AG04449 (cell line): ENCODE measurements around the gene FAM221B.

ENCODE experiments used
- CTCF ChIA-PET: fragments of 350-600 bp; formaldehyde crosslinking; extraction: SDS; loops from one replicate; lab custom pipeline; 2021; ENCODE audit warnings: antibody characterized with exemption; lab: Yijun Ruan, JAX
- POLR2A ChIA-PET: fragments of 400-600, 350-600 bp; formaldehyde crosslinking; extraction: SDS; loops from one replicate; lab custom pipeline; 2020; ENCODE audit warnings: antibody characterized with exemption, inconsistent platforms; lab: Yijun Ruan, JAX
- DNase-seq: peaks from one replicate; pipeline ENCODE4 v3.0.0-alpha.2; 2010; ENCODE audit warnings: low read depth, low spot score
- H3K4me3 ChIP-seq: 2 replicates; pipeline ENCODE4 v1.5.1; 2011; ENCODE audit warnings: low read depth, mild to moderate bottlenecking, control low read depth, low read length
- TF ChIP-seq, protein P1 (sequence below): IDR thresholded peaks from one replicate; pipeline ENCODE4 v1.5.1; 2011; ENCODE audit warnings: mild to moderate bottlenecking, moderate library complexity, low read length, control low read depth, inconsistent platforms; ENCODE audit not compliant: insufficient read depth; ENCODE audit errors: missing control alignments

Gene FAM221B

GRCh38 chr9:35852876-35853865 is 24.6 kb upstream of the FAM221B start:
- TF ChIP-seq, protein P1, sequence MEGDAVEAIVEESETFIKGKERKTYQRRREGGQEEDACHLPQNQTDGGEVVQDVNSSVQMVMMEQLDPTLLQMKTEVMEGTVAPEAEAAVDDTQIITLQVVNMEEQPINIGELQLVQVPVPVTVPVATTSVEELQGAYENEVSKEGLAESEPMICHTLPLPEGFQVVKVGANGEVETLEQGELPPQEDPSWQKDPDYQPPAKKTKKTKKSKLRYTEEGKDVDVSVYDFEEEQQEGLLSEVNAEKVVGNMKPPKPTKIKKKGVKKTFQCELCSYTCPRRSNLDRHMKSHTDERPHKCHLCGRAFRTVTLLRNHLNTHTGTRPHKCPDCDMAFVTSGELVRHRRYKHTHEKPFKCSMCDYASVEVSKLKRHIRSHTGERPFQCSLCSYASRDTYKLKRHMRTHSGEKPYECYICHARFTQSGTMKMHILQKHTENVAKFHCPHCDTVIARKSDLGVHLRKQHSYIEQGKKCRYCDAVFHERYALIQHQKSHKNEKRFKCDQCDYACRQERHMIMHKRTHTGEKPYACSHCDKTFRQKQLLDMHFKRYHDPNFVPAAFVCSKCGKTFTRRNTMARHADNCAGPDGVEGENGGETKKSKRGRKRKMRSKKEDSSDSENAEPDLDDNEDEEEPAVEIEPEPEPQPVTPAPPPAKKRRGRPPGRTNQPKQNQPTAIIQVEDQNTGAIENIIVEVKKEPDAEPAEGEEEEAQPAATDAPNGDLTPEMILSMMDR, result no peak
- DNase-seq, result no peak
- H3K4me3 ChIP-seq, result no peak overlapping the region
- POLR2A ChIA-PET, result no interaction called here
- CTCF ChIA-PET, result interaction anchor here (1.5 to 4.4 kb wide), 2 partner anchors 27 to 29 kb away, joined by 9 to 16 read pairs; no protein-coding TSS in a partner anchor

GRCh38 chr9:35852267-35852815 is 23.8 kb upstream of the FAM221B start:
- ChIA-PET CTCF (interaction anchor here (1.5 to 4.4 kb wide), 3 partner anchors 26 to 62 kb away, joined by 7 to 16 read pairs (median 9); no protein-coding TSS in a partner anchor), POLR2A (no interaction called here)
- TF ChIP-seq, protein P1, result no peak
- no peak overlapping the region for H3K4me3 ChIP-seq
- no peak for DNase-seq

DNA sequence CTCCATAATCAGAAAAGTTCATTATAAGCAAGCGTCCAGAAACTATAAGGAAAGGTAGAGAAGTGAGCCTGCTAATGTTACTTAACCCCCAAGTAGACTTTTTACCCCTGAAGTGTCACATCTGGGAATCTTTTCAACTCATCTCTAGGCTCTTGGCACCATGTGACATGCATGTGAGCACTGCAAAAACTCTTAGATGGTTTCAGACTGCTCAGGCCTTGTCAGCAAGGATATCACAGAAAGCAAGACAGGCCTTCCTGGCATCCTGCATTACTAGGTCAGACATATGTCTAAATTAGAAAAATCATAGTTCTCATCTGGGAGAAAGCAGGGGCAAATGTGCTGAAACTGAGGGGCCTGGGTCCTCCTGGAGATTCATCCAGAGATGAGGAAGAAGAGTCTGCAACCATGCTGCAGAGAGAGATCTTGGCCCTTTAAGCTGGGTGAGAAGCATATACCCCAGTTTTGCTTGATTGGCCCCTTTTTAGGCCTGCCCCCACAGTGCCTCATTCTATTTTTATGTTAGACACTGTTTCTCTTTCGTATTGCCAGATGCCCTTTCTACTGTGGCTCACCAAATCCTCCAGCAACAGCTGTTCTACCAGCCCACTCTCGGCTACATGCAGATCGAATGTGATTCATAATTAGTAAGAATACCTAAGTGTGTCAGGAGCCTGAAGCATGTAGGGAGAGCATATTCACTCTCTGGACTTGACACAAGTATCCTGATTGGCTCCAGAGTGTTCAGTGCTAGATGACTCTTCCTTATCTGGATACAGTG is 19.4 kb upstream of the FAM221B start:
- DNase-seq, result peak; percentile 78
- no peak overlapping the region for H3K4me3 ChIP-seq
- CTCF ChIA-PET, result interaction anchor here (0.9 to 2.6 kb wide), 4 partner anchors 10 to 34 kb away, joined by 4 to 15 read pairs (median 4); no protein-coding TSS in a partner anchor

DNA sequence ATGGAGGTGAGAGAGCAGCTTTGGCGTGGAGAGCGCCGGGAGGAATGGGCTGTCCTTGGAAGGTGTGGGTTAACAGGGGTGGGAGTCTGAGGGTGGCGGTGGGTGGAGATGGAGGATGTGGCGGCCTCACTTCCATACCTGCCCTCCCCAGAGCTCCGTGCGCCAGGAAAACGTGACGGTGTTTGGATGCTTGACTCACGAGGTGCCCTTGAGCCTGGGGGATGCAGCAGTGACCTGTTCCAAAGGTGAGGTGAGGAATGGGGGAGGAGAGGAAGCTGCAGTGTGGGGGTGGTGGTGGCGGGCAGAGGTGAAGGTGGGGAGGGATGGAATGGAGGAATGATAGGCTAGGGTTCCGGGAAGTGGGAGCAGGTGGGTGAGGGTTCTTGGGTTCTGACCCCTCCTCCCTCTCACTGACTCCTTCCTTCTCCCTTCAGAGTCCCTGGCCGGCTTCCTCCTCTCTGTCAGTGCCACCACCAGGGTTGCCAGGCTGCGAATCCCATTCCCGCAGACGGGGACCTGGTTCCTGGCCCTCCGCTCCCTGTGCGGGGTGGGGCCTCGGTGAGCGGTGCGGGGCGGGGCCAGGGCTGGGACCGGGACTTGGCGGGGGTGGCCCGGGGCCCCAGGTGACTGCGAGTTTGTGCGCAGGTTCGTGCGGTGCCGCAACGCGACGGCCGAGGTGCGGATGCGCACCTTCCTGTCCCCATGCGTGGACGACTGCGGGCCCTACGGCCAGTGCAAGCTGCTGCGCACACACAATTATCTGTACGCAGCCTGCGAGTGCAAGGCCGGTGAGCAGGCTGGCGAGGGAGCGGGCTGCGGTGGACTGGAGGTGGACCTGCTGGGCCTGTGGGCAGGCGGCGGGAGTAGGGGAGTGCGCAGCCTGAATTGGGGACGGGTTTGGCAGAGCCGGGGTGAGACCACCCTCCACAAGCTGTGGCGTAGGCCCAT is 17.6 kb upstream of the FAM221B start:
- POLR2A ChIA-PET, result no interaction called here
- CTCF ChIA-PET, result interaction anchor here (0.6 to 3.1 kb wide), 10 partner anchors 10 to 269 kb away, joined by 3 to 12 read pairs (median 6); partner anchors contain the start of gene HINT2
- no peak overlapping the region for H3K4me3 ChIP-seq
- no peak for DNase-seq
- TF ChIP-seq, protein P1, result no peak

More for the DNA sequence above, 19.4 kb upstream of the FAM221B start:
- POLR2A ChIA-PET, result interaction anchor here (0.7 to 1.3 kb wide), 2 partner anchors 13 to 36 kb away, joined by 3 to 5 read pairs; partner anchors contain the start of gene SPAG8
- TF ChIP-seq, protein P1, result no peak

GRCh38 chr9:35844628-35845270 is 16.2 kb upstream of the FAM221B start:
- TF ChIP-seq, protein P1, result no peak
- H3K4me3 ChIP-seq, result no peak overlapping the region
- no peak for DNase-seq
- CTCF ChIA-PET, result interaction anchor here (0.6 to 3.1 kb wide), 8 partner anchors 9 to 55 kb away, joined by 3 to 12 read pairs (median 8); partner anchors contain the start of gene HINT2
- POLR2A ChIA-PET, result no interaction called here
